Liver (tissue), 9 donors: ENCODE measurements around the gene ZFAND3. TPM values are rescaled to one million over a fixed set of nuclear protein-coding genes. Genes with fewer than 3 reads are reported as not detected.

Experiments used
- DNase-seq: peaks from one replicate; pipeline ENCODE4 v3.0.0-alpha.2; 2017; ENCODE audit warnings: low spot score
- H3K27ac ChIP-seq, 2 donors: one replicate each; pipeline ENCODE4 v1.7.0; 2013; ENCODE audit warnings: inconsistent platforms in 2 of 2, low read length in 2 of 2, control low read depth in 1 of 2, low read depth in 1 of 2, mild to moderate bottlenecking in 1 of 2
- H3K27me3 ChIP-seq, 4 donors: one replicate each; pipeline versions ENCODE4 v1.6.1 to v1.7.0; 2013; ENCODE audit warnings: low read length in 3 of 4, inconsistent platforms in 1 of 4, mild to moderate bottlenecking in 1 of 4, moderate library complexity in 1 of 4; ENCODE audit not compliant: control insufficient read depth in 4 of 4, insufficient read depth in 4 of 4
- H3K36me3 ChIP-seq, 4 donors: one replicate each; pipeline versions ENCODE4 v1.6.1 to v1.7.0; 2013; ENCODE audit warnings: low read length in 3 of 4, mild to moderate bottlenecking in 3 of 4, low read depth in 1 of 4, moderate library complexity in 1 of 4; ENCODE audit not compliant: control insufficient read depth in 4 of 4, insufficient read depth in 3 of 4
- H3K4me1 ChIP-seq, 4 donors: one replicate each; pipeline versions ENCODE4 v1.6.1 to v1.7.0; 2013; ENCODE audit warnings: low read length in 3 of 4, mild to moderate bottlenecking in 3 of 4, moderate library complexity in 1 of 4; ENCODE audit not compliant: control insufficient read depth in 4 of 4, insufficient read depth in 4 of 4
- H3K4me3 ChIP-seq, 3 donors: one replicate each; pipeline versions ENCODE4 v1.6.1 to v1.7.0; 2013; ENCODE audit warnings: low read length in 3 of 3, control low read depth in 1 of 3, low read depth in 1 of 3, mild to moderate bottlenecking in 1 of 3
- H3K9ac ChIP-seq, 2 donors: one replicate each; pipeline ENCODE4 v1.7.0; 2013; ENCODE audit warnings: low read length in 2 of 2, mild to moderate bottlenecking in 2 of 2, moderate library complexity in 2 of 2, control low read depth in 1 of 2, low read depth in 1 of 2
- H3K9me3 ChIP-seq, 4 donors: one replicate each; pipeline versions ENCODE4 v1.6.1 to v1.7.0; 2013; ENCODE audit warnings: low read length in 3 of 4; ENCODE audit not compliant: control insufficient read depth in 4 of 4
- FOXA1 ChIP-seq: IDR thresholded peaks from 2 replicates; pipeline ENCODE4 v1.6.1; 2016; ENCODE audit warnings: antibody characterized with exemption
- FOXA2 ChIP-seq: IDR thresholded peaks from 2 replicates; pipeline ENCODE4 v1.6.1; 2016; ENCODE audit warnings: antibody characterized with exemption
- GABPA ChIP-seq, 2 donors: IDR thresholded peaks in 1 of 2; conservative IDR thresholded peaks in 1 of 2; 2 replicates each; pipeline ENCODE4 v1.6.1; 2016; ENCODE audit warnings: antibody characterized with exemption in 2 of 2, mild to moderate bottlenecking in 1 of 2, moderate library complexity in 1 of 2
- HNF4G ChIP-seq: IDR thresholded peaks from 2 replicates; pipeline ENCODE4 v1.6.1; 2016; ENCODE audit warnings: antibody characterized with exemption
- JUND ChIP-seq, 2 donors: IDR thresholded peaks; 2 replicates each; pipeline ENCODE4 v1.6.1; 2016; ENCODE audit warnings: antibody characterized with exemption in 2 of 2
- NR2F2 ChIP-seq: IDR thresholded peaks from 2 replicates; pipeline ENCODE4 v1.6.1; 2016; ENCODE audit warnings: antibody characterized with exemption
- RXRA ChIP-seq, 2 donors: IDR thresholded peaks; 2 replicates each; pipeline ENCODE4 v1.6.1; 2017 to 2018; ENCODE audit warnings: antibody characterized with exemption in 2 of 2, mild to moderate bottlenecking in 1 of 2
- SP1 ChIP-seq: IDR thresholded peaks from 2 replicates; pipeline ENCODE4 v1.6.1; 2018; ENCODE audit warnings: antibody characterized with exemption, mild to moderate bottlenecking
- TAF1 ChIP-seq: conservative IDR thresholded peaks from 2 replicates; pipeline ENCODE4 v1.6.1; 2016; ENCODE audit warnings: antibody characterized with exemption, mild to moderate bottlenecking
- WGBS: extraction: QIAGEN DNeasy Blood & Tissue Kit; methylation state at CpG from one replicate; pipeline ENCODE4 v1.1.7; 2013; 5-methylcytosine and 5-hydroxymethylcytosine counted together
- polyA plus RNA-seq, 2 donors: library from polyadenylated mRNA; stranded (reverse) in 1 of 2; unstranded in 1 of 2; fragments of 200-250 nt in 1 of 2; fragments of >200 nt in 1 of 2; fragmentation: Nextera tagmentation in 1 of 2; extraction: Ambion mirVana in 1 of 2; gene quantifications; one replicate each; pipeline versions ENCODE4 v1.2.1 to v1.2.3, GENCODE V29; 2013 to 2015
- total RNA-seq, 2 donors: library from RNA; depleted of rRNA; stranded (reverse); fragments of >200 nt; gene quantifications; one replicate each; pipeline ENCODE4 v1.2.3, GENCODE V29; 2014
- TF ChIP-seq, protein P1 (sequence below): IDR thresholded peaks from 2 replicates; pipeline ENCODE4 v1.6.1; 2016; ENCODE audit warnings: antibody characterized with exemption, mild to moderate bottlenecking
- TF ChIP-seq, protein P2 (sequence below): IDR thresholded peaks from 2 replicates; pipeline ENCODE4 v1.6.1; 2016; ENCODE audit warnings: antibody characterized with exemption
- donor health status: healthy.
- donor health status: healthy.
- donor health status: healthy.
- donor health status: healthy.
- donor health status: healthy.

ZFAND3 gene
- total and polyA plus RNA-seq, 4 donors = 7.7 to 37.5 (median 23.1) TPM

DNA sequence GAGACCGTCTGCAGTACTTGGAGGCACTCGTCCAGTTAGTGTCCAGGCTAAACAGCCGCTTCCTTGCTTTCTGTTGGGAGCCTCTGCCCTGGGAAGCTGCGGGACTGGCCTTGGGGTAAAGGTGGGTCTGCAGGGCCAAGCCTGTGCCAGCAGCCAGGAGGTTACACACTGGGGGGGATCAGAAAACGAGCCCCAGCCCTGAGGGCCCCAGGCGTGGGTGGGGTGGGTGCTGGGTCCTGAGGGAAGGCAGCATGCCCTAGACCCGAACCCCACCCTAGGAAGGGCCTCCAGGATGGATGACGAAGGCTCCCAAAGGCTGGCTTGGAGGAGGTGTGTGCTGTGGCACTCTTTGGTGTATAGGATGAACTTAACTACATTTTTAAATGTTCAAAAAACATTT lies 335.2 kb downstream of the ZFAND3 start:
- 82% methylated on average over 8 of the region's 8 CpGs for WGBS
- H3K27me3 ChIP-seq = no peaks in the 10 kb centered on the region
- H3K9me3 ChIP-seq = no peaks in the 10 kb centered on the region
- peaks cover 3 to 13% (median 7%) of the 10 kb centered on the region in 4 donors for H3K36me3 ChIP-seq
- H3K9ac ChIP-seq = no peak overlapping the region
- no peak for DNase-seq
- no peaks in the 10 kb centered on the region for H3K4me1 ChIP-seq
- no peak for TF ChIP-seq HNF4G
- TF ChIP-seq FOXA2 = no peak
- TF ChIP-seq FOXA1 = no peak
- TF ChIP-seq, protein P1, sequence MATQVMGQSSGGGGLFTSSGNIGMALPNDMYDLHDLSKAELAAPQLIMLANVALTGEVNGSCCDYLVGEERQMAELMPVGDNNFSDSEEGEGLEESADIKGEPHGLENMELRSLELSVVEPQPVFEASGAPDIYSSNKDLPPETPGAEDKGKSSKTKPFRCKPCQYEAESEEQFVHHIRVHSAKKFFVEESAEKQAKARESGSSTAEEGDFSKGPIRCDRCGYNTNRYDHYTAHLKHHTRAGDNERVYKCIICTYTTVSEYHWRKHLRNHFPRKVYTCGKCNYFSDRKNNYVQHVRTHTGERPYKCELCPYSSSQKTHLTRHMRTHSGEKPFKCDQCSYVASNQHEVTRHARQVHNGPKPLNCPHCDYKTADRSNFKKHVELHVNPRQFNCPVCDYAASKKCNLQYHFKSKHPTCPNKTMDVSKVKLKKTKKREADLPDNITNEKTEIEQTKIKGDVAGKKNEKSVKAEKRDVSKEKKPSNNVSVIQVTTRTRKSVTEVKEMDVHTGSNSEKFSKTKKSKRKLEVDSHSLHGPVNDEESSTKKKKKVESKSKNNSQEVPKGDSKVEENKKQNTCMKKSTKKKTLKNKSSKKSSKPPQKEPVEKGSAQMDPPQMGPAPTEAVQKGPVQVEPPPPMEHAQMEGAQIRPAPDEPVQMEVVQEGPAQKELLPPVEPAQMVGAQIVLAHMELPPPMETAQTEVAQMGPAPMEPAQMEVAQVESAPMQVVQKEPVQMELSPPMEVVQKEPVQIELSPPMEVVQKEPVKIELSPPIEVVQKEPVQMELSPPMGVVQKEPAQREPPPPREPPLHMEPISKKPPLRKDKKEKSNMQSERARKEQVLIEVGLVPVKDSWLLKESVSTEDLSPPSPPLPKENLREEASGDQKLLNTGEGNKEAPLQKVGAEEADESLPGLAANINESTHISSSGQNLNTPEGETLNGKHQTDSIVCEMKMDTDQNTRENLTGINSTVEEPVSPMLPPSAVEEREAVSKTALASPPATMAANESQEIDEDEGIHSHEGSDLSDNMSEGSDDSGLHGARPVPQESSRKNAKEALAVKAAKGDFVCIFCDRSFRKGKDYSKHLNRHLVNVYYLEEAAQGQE = no peak
- H3K27ac ChIP-seq = peak overlapping the region in 1 of 2 donors; percentile 12
- no peak overlapping the region for H3K4me3 ChIP-seq

DNA sequence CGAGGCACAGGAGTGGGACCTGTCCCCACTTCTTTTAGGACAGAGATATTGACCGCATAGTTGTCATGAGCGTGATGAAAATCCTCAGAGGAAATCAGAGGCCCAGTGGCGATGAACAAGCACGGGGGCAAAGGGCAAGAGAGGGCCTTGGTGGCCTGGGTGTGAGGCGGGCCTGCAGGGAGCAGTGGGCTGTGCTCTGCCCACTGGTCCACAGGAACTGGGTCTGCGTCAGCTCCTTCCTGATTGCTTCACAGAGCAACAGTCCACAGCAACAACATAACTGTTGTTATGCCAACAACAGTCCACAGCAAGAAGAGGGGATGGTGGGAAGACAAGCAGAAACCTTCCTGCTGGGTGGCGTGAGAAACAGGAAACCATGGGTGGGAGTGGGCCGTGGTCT lies 335.6 kb downstream of the ZFAND3 start:
- no peak overlapping the region for H3K9ac ChIP-seq
- no peaks in the 10 kb centered on the region for H3K9me3 ChIP-seq
- WGBS = 78% methylated on average over 9 of the region's 9 CpGs
- peak overlapping the region in 1 of 2 donors; percentile 12 for H3K27ac ChIP-seq
- no peak for TF ChIP-seq SP1
- TF ChIP-seq JUND (IDR thresholded peaks at IDR 0.05) = no peak
- no peak for TF ChIP-seq RXRA (IDR thresholded peaks at IDR 0.05)
- no peak for TF ChIP-seq NR2F2
- no peak for TF ChIP-seq HNF4G
- no peak for TF ChIP-seq TAF1
- TF ChIP-seq GABPA (IDR thresholded peaks at IDR 0.05 in 1 of 2, conservative IDR thresholded peaks at IDR 0.05 in 1 of 2) = no peak
- TF ChIP-seq, protein P2, sequence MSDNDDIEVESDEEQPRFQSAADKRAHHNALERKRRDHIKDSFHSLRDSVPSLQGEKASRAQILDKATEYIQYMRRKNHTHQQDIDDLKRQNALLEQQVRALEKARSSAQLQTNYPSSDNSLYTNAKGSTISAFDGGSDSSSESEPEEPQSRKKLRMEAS = no peak
- H3K4me1 ChIP-seq = no peaks in the 10 kb centered on the region
- DNase-seq = peak; percentile 46
- H3K27me3 ChIP-seq = no peaks in the 10 kb centered on the region
- no peak overlapping the region for H3K4me3 ChIP-seq
- H3K36me3 ChIP-seq = peaks cover 3 to 13% (median 6%) of the 10 kb centered on the region in 4 donors

DNA sequence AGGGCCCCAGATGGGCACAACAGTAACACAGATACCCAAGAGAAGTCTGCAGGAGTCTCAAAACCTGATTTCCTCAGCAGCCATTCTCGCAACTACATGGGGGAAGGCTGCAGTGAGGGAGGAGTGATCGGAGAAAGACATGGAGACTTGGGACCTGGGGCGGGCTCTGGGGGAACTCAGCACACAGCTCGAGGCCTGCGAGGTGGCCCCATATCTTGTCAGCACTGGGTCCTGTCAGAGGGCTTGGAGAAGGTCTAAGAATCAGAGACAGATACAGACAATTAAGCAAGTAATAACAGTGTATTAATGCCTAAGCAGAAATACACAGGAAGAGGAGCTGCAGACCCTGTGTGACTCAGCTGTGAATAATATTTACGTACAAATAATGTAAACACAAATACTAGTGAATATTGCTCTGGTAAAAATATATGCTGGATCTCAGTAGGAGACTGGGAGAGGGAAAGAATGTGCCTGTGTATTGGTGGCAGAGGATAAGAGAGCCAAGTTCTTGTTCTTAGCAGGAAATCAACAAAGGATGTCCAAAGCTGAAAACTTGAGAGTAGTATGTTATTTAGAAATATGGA lies 336.2 kb downstream of the ZFAND3 start:
- H3K4me3 ChIP-seq = no peak overlapping the region
- 88% methylated on average over 6 of the region's 6 CpGs for WGBS
- peaks cover 1 to 13% (median 6%) of the 10 kb centered on the region in 4 donors for H3K36me3 ChIP-seq
- H3K27ac ChIP-seq = no peak overlapping the region
- TF ChIP-seq, protein P1 = no peak
- no peaks in the 10 kb centered on the region for H3K4me1 ChIP-seq
- no peaks in the 10 kb centered on the region for H3K9me3 ChIP-seq
- H3K9ac ChIP-seq = no peak overlapping the region
- DNase-seq = no peak
- no peaks in the 10 kb centered on the region for H3K27me3 ChIP-seq
